Fibroblast of mammary gland (primary cell): ENCODE measurements around the gene HEATR5A.
"Not testable (repeated sequence)": the region's sequence is repeated elsewhere in the genome, so short reads cannot be mapped to it uniquely, and the experiment has no call there.

ENCODE experiments used
- DNase-seq: peaks from one replicate; pipeline ENCODE4 v3.0.0-alpha.2; 2010; ENCODE audit warnings: low read depth
- H3K4me3 ChIP-seq: 2 replicates; pipeline ENCODE4 v1.5.1; 2011; ENCODE audit warnings: low read depth, mild to moderate bottlenecking, low read length, moderate library complexity; ENCODE audit not compliant: control insufficient read depth
- CTCF ChIP-seq: conservative IDR thresholded peaks from 2 replicates; pipeline ENCODE4 v1.5.1; 2011; ENCODE audit warnings: low read depth, low read length, inconsistent platforms; ENCODE audit not compliant: control insufficient read depth, insufficient read depth

Gene HEATR5A

GRCh38 chr14:31440280-31440679 is 19.9 kb upstream of the HEATR5A start:
- TF ChIP-seq CTCF: no peak
- no peak for DNase-seq

GRCh38 chr14:31439561-31439960 is 19.2 kb upstream of the HEATR5A start:
- no peak overlapping the region for H3K4me3 ChIP-seq
- TF ChIP-seq CTCF: no peak
- no peak for DNase-seq

More at GRCh38 chr14:31440280-31440679, 19.9 kb upstream of the HEATR5A start:
- no peak overlapping the region for H3K4me3 ChIP-seq

GRCh38 chr14:31437045-31437691 is 16.8 kb upstream of the HEATR5A start:
- not testable (repeated sequence) for DNase-seq, H3K4me3 ChIP-seq

- no peak overlapping the region for H3K4me3 ChIP-seq
- TF ChIP-seq CTCF: no peak
- peak; percentile 80 for DNase-seq
These were observed 14.9 kb upstream of the HEATR5A start for GRCh38 chr14:31435276-31435675.

GRCh38 chr14:31430634-31431264 is 10.4 kb upstream of the HEATR5A start:
- no peak for DNase-seq
- no peak for TF ChIP-seq CTCF
- no peak overlapping the region for H3K4me3 ChIP-seq

- H3K4me3 ChIP-seq: no peak overlapping the region
- no peak for DNase-seq
- no peak for TF ChIP-seq CTCF
These were observed 9.4 kb upstream of the HEATR5A start for GRCh38 chr14:31429791-31430190.

- DNase-seq: no peak
- no peak overlapping the region for H3K4me3 ChIP-seq
- no peak for TF ChIP-seq CTCF
These were observed 7.7 kb upstream of the HEATR5A start for GRCh38 chr14:31428011-31428410.
